Endodermal cell (in vitro differentiated cells): ENCODE measurements around the gene QPRT. TPM values are rescaled to one million over a fixed set of nuclear protein-coding genes. Genes with fewer than 3 reads are reported as not detected.
"Not testable (repeated sequence)": the region's sequence is repeated elsewhere in the genome, so short reads cannot be mapped to it uniquely, and the experiment has no call there.

ENCODE experiments used
- DNase-seq: peaks from one replicate; pipeline ENCODE4 v3.0.0-alpha.2; 2017
- H3K27ac ChIP-seq: 2 replicates; pipeline ENCODE4 v1.5.1; 2013; ENCODE audit warnings: mild to moderate bottlenecking, low read depth, low read length, moderate library complexity
- H3K27me3 ChIP-seq: 2 replicates; pipeline ENCODE4 v1.6.1; 2013; ENCODE audit warnings: mild to moderate bottlenecking, low read length, moderate library complexity; ENCODE audit not compliant: insufficient read depth, control insufficient read depth, poor library complexity, severe bottlenecking
- H3K36me3 ChIP-seq: 2 replicates; pipeline ENCODE4 v1.7.0; 2013; ENCODE audit warnings: mild to moderate bottlenecking, low read length, moderate library complexity; ENCODE audit not compliant: control insufficient read depth, insufficient read depth
- H3K4me1 ChIP-seq: one replicate; pipeline ENCODE4 v1.7.0; 2013; ENCODE audit warnings: low read length; ENCODE audit not compliant: control insufficient read depth, insufficient read depth
- H3K4me3 ChIP-seq: 2 replicates; pipeline ENCODE4 v1.5.1; 2013; ENCODE audit warnings: mild to moderate bottlenecking, low read length, moderate library complexity
- H3K9ac ChIP-seq: 2 replicates; pipeline ENCODE4 v1.6.1; 2013; ENCODE audit warnings: mild to moderate bottlenecking, low read length, moderate library complexity; ENCODE audit not compliant: poor library complexity, severe bottlenecking; ENCODE audit errors: extremely low read depth
- H3K9me3 ChIP-seq: 2 replicates; pipeline ENCODE4 v1.6.1; 2013; ENCODE audit warnings: mild to moderate bottlenecking, low read length, moderate library complexity; ENCODE audit not compliant: control insufficient read depth
- H3K27ac Mint-ChIP-seq: 2 replicates; pipeline ENCODE4 v1.8.0; 2020; ENCODE audit warnings: mixed read lengths
- H3K27me3 Mint-ChIP-seq: 2 replicates; pipeline ENCODE4 v1.8.0; 2021; ENCODE audit warnings: mild to moderate bottlenecking, mixed read lengths; ENCODE audit not compliant: insufficient read depth
- H3K36me3 Mint-ChIP-seq: 2 replicates; pipeline ENCODE4 v1.8.0; 2020; ENCODE audit warnings: low read depth, mixed read lengths
- H3K4me1 Mint-ChIP-seq: 2 replicates; pipeline ENCODE4 v1.8.0; 2020; ENCODE audit warnings: mixed read lengths
- H3K4me3 Mint-ChIP-seq: 2 replicates; pipeline ENCODE4 v1.8.0; 2020; ENCODE audit warnings: mild to moderate bottlenecking, moderate library complexity, mixed read lengths
- H3K9me3 Mint-ChIP-seq: 2 replicates; pipeline ENCODE4 v1.8.0; 2020; ENCODE audit warnings: mild to moderate bottlenecking, mixed read lengths
- CTCF ChIP-seq: fragments of 200-600 bp; sonication (generic); conservative IDR thresholded peaks from 2 replicates; pipeline ENCODE4 v1.5.0; 2021; ENCODE audit warnings: antibody characterized with exemption, mild to moderate bottlenecking
- WGBS, 2 experiments: methylation state at CpG; one replicate each; pipeline versions ENCODE4 v1.1.5 to v1.1.7; 2013; ENCODE audit warnings: missing lambda C conversion rate in 2 of 2, mixed read lengths in 1 of 2; ENCODE audit not compliant: insufficient coverage in 1 of 2, insufficient read length in 1 of 2; 5-methylcytosine and 5-hydroxymethylcytosine counted together
- long read RNA-seq, 4 experiments: library from polyadenylated mRNA in 2 of 4; library from RNA in 1 of 4; library from capped mRNA in 1 of 4; stranded (forward) in 3 of 4; unstranded in 1 of 4; transcript quantifications; one replicate each; pipeline ENCODE4 v2.0.0, GENCODE V29; 2020 to 2021; ENCODE audit warnings: inconsistent platforms in 1 of 4
- polyA plus RNA-seq, 2 experiments: library from polyadenylated mRNA; stranded (reverse); fragments of 50-300 nt; gene quantifications; one replicate each; pipeline ENCODE4 v1.2.3, GENCODE V29; 2013
- total RNA-seq, 2 donors: library from RNA; stranded (reverse); fragmentation: NEBNext Ultra II Directional in 1 of 2; extraction: Animal tissue kit (Norgen Biotek cat#: 25700) in 1 of 2; gene quantifications; 2 replicates in 1 of 2; 3 replicates in 1 of 2; pipeline ENCODE4 v1.2.1, GENCODE V29; 2021

QPRT gene
- total RNA-seq = 100 to 1,000 TPM in 1 of 2 donors, 10 to 100 TPM in 1; 92.3 to 109 TPM
- 102 TPM for polyA plus RNA-seq (2013, experiment 1 of 2)
- 98.7 TPM for polyA plus RNA-seq (2013, experiment 2 of 2)
- long read RNA-seq, experiment 1, transcript QPRT-204 (1 exons, 2,199 nt) = minor isoform, 14 of 82 reads
- long read RNA-seq, experiment 1, transcript QPRT-202 (4 exons, 2,343 nt) = major isoform, 16 of 82 reads
- long read RNA-seq, experiment 1, partial matches to known transcripts = 37 of 82 reads
- long read RNA-seq, experiment 1, other reads (novel, unspliced or antisense) = 15 of 82 reads
- long read RNA-seq, experiment 2, transcript QPRT-202 (4 exons, 2,343 nt) = major isoform, 74 of 90 reads
- long read RNA-seq, experiment 2, partial matches to known transcripts = 4 of 90 reads
- long read RNA-seq, experiment 2, other reads (novel, unspliced or antisense) = 10 of 90 reads
- long read RNA-seq, experiment 3, transcript QPRT-202 (4 exons, 2,343 nt) = major isoform, 286 of 338 reads
- long read RNA-seq, experiment 3, partial matches to known transcripts = 40 of 338 reads
- long read RNA-seq, experiment 3, other reads (novel, unspliced or antisense) = 12 of 338 reads
- long read RNA-seq, experiment 4, transcript QPRT-202 (4 exons, 2,343 nt) = major isoform, 240 of 321 reads
- long read RNA-seq, experiment 4, transcript QPRT-201 (3 exons, 913 nt) = minor isoform, 5 of 321 reads
- long read RNA-seq, experiment 4, partial matches to known transcripts = 22 of 321 reads
- long read RNA-seq, experiment 4, other reads (novel, unspliced or antisense) = 51 of 321 reads

GRCh38 chr16:29678691-29679267 lies at the start of gene QPRT:
TSS of gene QPRT (plus strand) at chr16:29679180. CDS start at chr16:29679198, 18 bp downstream.
- Histone ChIP-seq H3K27ac (peak within 1 kb of the TSS; percentile 96), H3K36me3 (peaks cover 16% of the 10 kb centered on the region), H3K9me3 (no peaks in the 10 kb centered on the region), H3K9ac (peak within 1 kb of the TSS; percentile 83), H3K4me1 (no peaks in the 10 kb centered on the region), H3K4me3 (peak within 1 kb of the TSS; percentile 86), H3K27me3 (no peaks in the 10 kb centered on the region)
- H3K36me3 Mint-ChIP-seq = peaks cover 21% of the 10 kb centered on the region
- no peaks in the 10 kb centered on the region for H3K9me3 Mint-ChIP-seq
- H3K4me3 Mint-ChIP-seq = peak within 1 kb of the TSS; percentile 80
- 48 to 94% methylated on average over 2 to 5 of the region's 5 CpGs for WGBS, 2 experiments
- H3K27ac Mint-ChIP-seq = peak within 1 kb of the TSS; percentile 99
- no peaks in the 10 kb centered on the region for H3K27me3 Mint-ChIP-seq
- TF ChIP-seq CTCF = no peak
- peak; percentile 96 for DNase-seq
- H3K4me1 Mint-ChIP-seq = peaks cover 11% of the 10 kb centered on the region

GRCh38 chr16:29629318-29629717 lies 49.7 kb upstream of the QPRT start:
- H3K9ac ChIP-seq, H3K4me1 ChIP-seq, H3K4me3 Mint-ChIP-seq, H3K9me3 Mint-ChIP-seq, H3K9me3 ChIP-seq, H3K4me1 Mint-ChIP-seq, H3K4me3 ChIP-seq, DNase-seq, H3K36me3 Mint-ChIP-seq, H3K27me3 Mint-ChIP-seq, H3K27me3 ChIP-seq, H3K36me3 ChIP-seq, H3K27ac Mint-ChIP-seq, H3K27ac ChIP-seq: not testable (repeated sequence)
- WGBS, 2 experiments = 80 to 89% methylated on average over 3 to 10 of the region's 10 CpGs

GRCh38 chr16:29631658-29632057 lies 47.3 kb upstream of the QPRT start:
- not testable (repeated sequence) for H3K27me3 Mint-ChIP-seq, H3K4me3 Mint-ChIP-seq, H3K36me3 ChIP-seq, H3K36me3 Mint-ChIP-seq, H3K9me3 Mint-ChIP-seq, H3K4me1 ChIP-seq, DNase-seq, H3K9ac ChIP-seq, H3K27ac Mint-ChIP-seq, H3K27me3 ChIP-seq, H3K4me3 ChIP-seq, H3K27ac ChIP-seq, H3K9me3 ChIP-seq, H3K4me1 Mint-ChIP-seq
- WGBS, 2 experiments = 79 to 87% methylated on average over 12 to 20 of the region's 20 CpGs

GRCh38 chr16:29635902-29636301 lies 43.1 kb upstream of the QPRT start:
- DNase-seq, H3K27me3 ChIP-seq, H3K27ac Mint-ChIP-seq, H3K27ac ChIP-seq, H3K4me1 Mint-ChIP-seq, H3K9ac ChIP-seq, H3K27me3 Mint-ChIP-seq, H3K4me1 ChIP-seq, H3K36me3 ChIP-seq, H3K9me3 ChIP-seq, H3K4me3 Mint-ChIP-seq, H3K4me3 ChIP-seq, H3K36me3 Mint-ChIP-seq, H3K9me3 Mint-ChIP-seq: not testable (repeated sequence)
- 84 to 86% methylated on average over 7 to 15 of the region's 16 CpGs for WGBS, 2 experiments
